Mesendoderm (in vitro differentiated cells): ENCODE results near the gene UBE2V1.

ENCODE experiments used
- DNase-seq: peaks from one replicate; pipeline ENCODE4 v3.0.0; 2013
- H2AK5ac ChIP-seq: 2 replicates; pipeline ENCODE4 v1.6.1; 2013; ENCODE audit warnings: low read length, inconsistent platforms
- H2BK120ac ChIP-seq: 2 replicates; pipeline ENCODE4 v1.6.1; 2013; ENCODE audit warnings: low read depth, mild to moderate bottlenecking, low read length, moderate library complexity, mixed read lengths
- H2BK15ac ChIP-seq: replicated peaks from 2 replicates; pipeline ENCODE4 v1.6.1; 2013; ENCODE audit warnings: low read depth, mild to moderate bottlenecking, moderate library complexity
- H2BK5ac ChIP-seq: 2 replicates; pipeline ENCODE4 v1.6.1; 2013; ENCODE audit warnings: low read length, inconsistent platforms
- H3K18ac ChIP-seq: 2 replicates; pipeline ENCODE4 v1.6.1; 2013; ENCODE audit warnings: mild to moderate bottlenecking, low read length, mixed read lengths
- H3K23ac ChIP-seq: one replicate; pipeline ENCODE4 v1.6.1; 2013; ENCODE audit warnings: low read length
- H3K27ac ChIP-seq: 2 replicates; pipeline ENCODE4 v1.5.1; 2013; ENCODE audit warnings: low read depth, mild to moderate bottlenecking, inconsistent platforms, low read length, moderate library complexity
- H3K27me3 ChIP-seq: 2 replicates; pipeline ENCODE4 v1.6.1; 2013; ENCODE audit warnings: low read length, control low read depth, mild to moderate bottlenecking, inconsistent platforms; ENCODE audit not compliant: insufficient read depth, poor library complexity
- H3K36me3 ChIP-seq: 2 replicates; pipeline ENCODE4 v1.6.1; 2013; ENCODE audit warnings: low read length, inconsistent platforms; ENCODE audit not compliant: control insufficient read depth, insufficient read depth
- H3K4ac ChIP-seq: one replicate; pipeline ENCODE4 v1.6.1; 2013; ENCODE audit warnings: low read depth, mild to moderate bottlenecking, low read length, moderate library complexity
- H3K4me1 ChIP-seq: 2 replicates; pipeline ENCODE4 v1.6.1; 2013; ENCODE audit warnings: low read depth, low read length, inconsistent platforms; ENCODE audit not compliant: control insufficient read depth
- H3K4me2 ChIP-seq: 2 replicates; pipeline ENCODE4 v1.6.1; 2013; ENCODE audit warnings: low read length
- H3K4me3 ChIP-seq: 2 replicates; pipeline ENCODE4 v1.5.1; 2013; ENCODE audit warnings: mild to moderate bottlenecking, low read length
- H3K56ac ChIP-seq: one replicate; pipeline ENCODE4 v1.6.1; 2013; ENCODE audit warnings: low read length
- H3K79me1 ChIP-seq: 2 replicates; pipeline ENCODE4 v1.6.1; 2013; ENCODE audit warnings: low read length, inconsistent platforms
- H3K79me2 ChIP-seq: 2 replicates; pipeline ENCODE4 v1.6.1; 2013; ENCODE audit warnings: mild to moderate bottlenecking, low read length; ENCODE audit not compliant: control insufficient read depth, insufficient read depth
- H3K9ac ChIP-seq: 2 replicates; pipeline ENCODE4 v1.6.1; 2013; ENCODE audit warnings: low read length, inconsistent platforms
- H4K5ac ChIP-seq: one replicate; pipeline ENCODE4 v1.6.1; 2013; ENCODE audit warnings: low read length
- H4K8ac ChIP-seq: one replicate; pipeline ENCODE4 v1.6.1; 2013; ENCODE audit warnings: low read depth, mild to moderate bottlenecking, control low read depth, low read length, moderate library complexity
- WGBS: extraction: QIAGEN DNeasy Blood & Tissue Kit; methylation state at CpG from one replicate; pipeline ENCODE4 v1.1.7; 2013; ENCODE audit warnings: low lambda C conversion rate, missing lambda C conversion rate; ENCODE audit not compliant: insufficient coverage; ENCODE audit errors: extremely low coverage; 5-methylcytosine and 5-hydroxymethylcytosine counted together

The UBE2V1 gene

GRCh38 chr20:50038574-50038991, 74.4 kb downstream of the UBE2V1 start:
- Histone ChIP-seq H4K5ac (no peak overlapping the region), H3K36me3 (no peaks in the 10 kb centered on the region), H2BK15ac (no peak overlapping the region), H3K79me1 (no peaks in the 10 kb centered on the region), H3K23ac (no peak overlapping the region), H2BK120ac (no peak overlapping the region), H4K8ac (no peak overlapping the region), H3K79me2 (no peaks in the 10 kb centered on the region), H3K4me3 (no peak overlapping the region), H3K27ac (no peak overlapping the region), H3K27me3 (no peaks in the 10 kb centered on the region), H3K9ac (no peak overlapping the region), H3K18ac (no peak overlapping the region), H3K4me1 (no peaks in the 10 kb centered on the region), H3K56ac (no peak overlapping the region), H2BK5ac (no peak overlapping the region), H2AK5ac (no peak overlapping the region), H3K4me2 (no peak overlapping the region), H3K4ac (no peak overlapping the region)
- no peak for DNase-seq
- no CpG with 5 or more reads among the region's 10 CpGs for WGBS

DNA sequence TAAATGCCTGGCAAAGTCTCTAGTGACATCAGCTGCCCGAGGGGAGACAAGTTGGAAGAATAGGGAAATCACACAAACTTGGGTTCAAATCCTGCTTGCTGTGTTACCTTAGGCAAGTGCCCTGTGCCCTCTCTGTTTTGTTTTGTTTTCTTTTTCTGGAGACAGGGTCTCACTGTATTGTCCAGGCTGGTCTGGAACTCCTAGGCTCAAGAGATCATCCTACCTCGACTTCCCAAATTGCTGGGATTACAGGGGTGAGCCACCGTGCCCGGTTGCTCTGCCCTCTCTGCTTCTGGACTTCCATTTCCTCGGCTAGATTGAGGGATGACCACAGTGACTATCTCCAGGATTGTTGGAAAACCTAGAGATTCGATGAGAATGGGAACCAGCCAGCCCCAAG, 74.8 kb downstream of the UBE2V1 start:
- DNase-seq: no peak
- no peak overlapping the region for H3K4me3 ChIP-seq
- no CpG with 5 or more reads among the region's 6 CpGs for WGBS

GRCh38 chr20:50037575-50037974, 75.4 kb downstream of the UBE2V1 start:
- Histone ChIP-seq H3K23ac (no peak overlapping the region), H3K79me1 (no peaks in the 10 kb centered on the region), H2BK5ac (no peak overlapping the region), H3K27me3 (no peaks in the 10 kb centered on the region), H3K9ac (no peak overlapping the region), H3K4me1 (no peaks in the 10 kb centered on the region), H4K5ac (no peak overlapping the region), H3K27ac (no peak overlapping the region), H3K4me2 (no peak overlapping the region), H3K36me3 (no peaks in the 10 kb centered on the region), H3K56ac (no peak overlapping the region), H3K4me3 (no peak overlapping the region), H2AK5ac (no peak overlapping the region), H3K18ac (no peak overlapping the region), H3K4ac (no peak overlapping the region), H2BK15ac (no peak overlapping the region), H2BK120ac (no peak overlapping the region), H4K8ac (no peak overlapping the region), H3K79me2 (no peaks in the 10 kb centered on the region)
- DNase-seq: no peak
- no CpG with 5 or more reads among the region's 7 CpGs for whole genome bisulfite sequencing

More for the DNA sequence above, 74.8 kb downstream of the UBE2V1 start:
- H3K18ac ChIP-seq: no peak overlapping the region
- no peak overlapping the region for H4K5ac ChIP-seq
- H2BK5ac ChIP-seq: no peak overlapping the region
- H3K27me3 ChIP-seq: no peaks in the 10 kb centered on the region
- no peak overlapping the region for H3K27ac ChIP-seq
- no peak overlapping the region for H3K4me2 ChIP-seq
- H2BK15ac ChIP-seq: no peak overlapping the region
- H3K79me2 ChIP-seq: no peaks in the 10 kb centered on the region
- H3K36me3 ChIP-seq: no peaks in the 10 kb centered on the region
- no peak overlapping the region for H3K23ac ChIP-seq
- no peak overlapping the region for H3K4ac ChIP-seq
- no peak overlapping the region for H3K56ac ChIP-seq
- no peak overlapping the region for H2BK120ac ChIP-seq
- no peak overlapping the region for H2AK5ac ChIP-seq
- no peaks in the 10 kb centered on the region for H3K4me1 ChIP-seq
- H3K79me1 ChIP-seq: no peaks in the 10 kb centered on the region
- H4K8ac ChIP-seq: no peak overlapping the region
- no peak overlapping the region for H3K9ac ChIP-seq

GRCh38 chr20:50037123-50037522, 75.8 kb downstream of the UBE2V1 start:
- no peak overlapping the region for H2BK5ac ChIP-seq
- no peaks in the 10 kb centered on the region for H3K36me3 ChIP-seq
- no peak overlapping the region for H3K4me3 ChIP-seq
- DNase-seq: no peak
- H3K18ac ChIP-seq: no peak overlapping the region
- no peaks in the 10 kb centered on the region for H3K4me1 ChIP-seq
- H3K4me2 ChIP-seq: no peak overlapping the region
- H3K56ac ChIP-seq: no peak overlapping the region
- H2BK120ac ChIP-seq: no peak overlapping the region
- no peak overlapping the region for H3K4ac ChIP-seq
- H2BK15ac ChIP-seq: no peak overlapping the region
- no peaks in the 10 kb centered on the region for H3K79me2 ChIP-seq
- H3K27me3 ChIP-seq: no peaks in the 10 kb centered on the region
- H3K23ac ChIP-seq: no peak overlapping the region
- no CpG with 5 or more reads among the region's 3 CpGs for WGBS
- H3K27ac ChIP-seq: no peak overlapping the region
- no peak overlapping the region for H4K8ac ChIP-seq
- H3K9ac ChIP-seq: no peak overlapping the region
- H2AK5ac ChIP-seq: no peak overlapping the region
- no peak overlapping the region for H4K5ac ChIP-seq
- no peaks in the 10 kb centered on the region for H3K79me1 ChIP-seq

DNA sequence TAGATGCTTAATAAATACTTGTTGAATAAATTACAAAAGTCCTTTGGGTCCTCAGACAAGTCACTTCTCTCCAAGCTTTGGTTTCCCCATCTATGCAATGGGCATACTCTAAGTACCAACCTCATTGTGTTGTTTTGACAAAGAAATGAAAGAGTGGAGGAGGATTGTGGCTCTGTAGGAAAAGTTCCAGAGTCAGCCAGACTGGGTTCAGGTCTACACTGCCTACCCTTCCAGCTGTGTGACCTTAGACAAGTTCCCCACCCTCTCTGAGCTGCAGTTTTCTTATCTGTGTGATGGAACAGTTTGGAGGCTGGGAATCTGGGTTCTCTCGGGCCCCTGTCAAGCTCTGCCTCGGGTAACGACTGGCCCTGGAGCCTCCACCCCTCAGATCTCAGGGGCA, 76.2 kb downstream of the UBE2V1 start:
- Histone ChIP-seq H4K5ac (no peak overlapping the region), H3K79me1 (no peaks in the 10 kb centered on the region), H3K23ac (no peak overlapping the region), H3K4me2 (no peak overlapping the region), H3K4me3 (no peak overlapping the region), H3K18ac (no peak overlapping the region), H2BK5ac (no peak overlapping the region), H3K79me2 (no peaks in the 10 kb centered on the region), H3K56ac (no peak overlapping the region), H3K4ac (no peak overlapping the region), H3K4me1 (no peaks in the 10 kb centered on the region), H2BK120ac (no peak overlapping the region), H2AK5ac (no peak overlapping the region), H4K8ac (no peak overlapping the region), H3K27me3 (no peaks in the 10 kb centered on the region), H3K36me3 (no peaks in the 10 kb centered on the region), H3K9ac (no peak overlapping the region), H2BK15ac (no peak overlapping the region), H3K27ac (no peak overlapping the region)
- WGBS: no CpG with 5 or more reads among the region's 3 CpGs
- no peak for DNase-seq

- H2BK15ac ChIP-seq: no peak overlapping the region
- no CpG with 5 or more reads among the region's 9 CpGs for WGBS
- H3K4ac ChIP-seq: no peak overlapping the region
- H3K4me3 ChIP-seq: no peak overlapping the region
- H2AK5ac ChIP-seq: no peak overlapping the region
- H2BK120ac ChIP-seq: no peak overlapping the region
- no peak overlapping the region for H3K18ac ChIP-seq
- H3K79me2 ChIP-seq: no peaks in the 10 kb centered on the region
- no peaks in the 10 kb centered on the region for H3K36me3 ChIP-seq
- H4K5ac ChIP-seq: no peak overlapping the region
- DNase-seq: no peak
- no peak overlapping the region for H2BK5ac ChIP-seq
- no peaks in the 10 kb centered on the region for H3K4me1 ChIP-seq
- H3K27ac ChIP-seq: no peak overlapping the region
- H4K8ac ChIP-seq: no peak overlapping the region
- H3K56ac ChIP-seq: no peak overlapping the region
- H3K9ac ChIP-seq: no peak overlapping the region
- no peak overlapping the region for H3K4me2 ChIP-seq
- H3K23ac ChIP-seq: no peak overlapping the region
- no peaks in the 10 kb centered on the region for H3K79me1 ChIP-seq
- H3K27me3 ChIP-seq: no peaks in the 10 kb centered on the region
Observed at GRCh38 chr20:50034567-50035180, 78.3 kb downstream of the UBE2V1 start.
